GM12873 (cell line): ENCODE measurements around the gene ARID2.

Experiments
- TF ChIP-seq, protein P1 (sequence below): IDR thresholded peaks from 2 replicates; pipeline ENCODE4 v1.5.1; 2012; ENCODE audit warnings: low read depth, mild to moderate bottlenecking, moderate library complexity, low read length, control low read depth; ENCODE audit not compliant: insufficient read depth; ENCODE audit errors: missing control alignments

ARID2 gene

DNA sequence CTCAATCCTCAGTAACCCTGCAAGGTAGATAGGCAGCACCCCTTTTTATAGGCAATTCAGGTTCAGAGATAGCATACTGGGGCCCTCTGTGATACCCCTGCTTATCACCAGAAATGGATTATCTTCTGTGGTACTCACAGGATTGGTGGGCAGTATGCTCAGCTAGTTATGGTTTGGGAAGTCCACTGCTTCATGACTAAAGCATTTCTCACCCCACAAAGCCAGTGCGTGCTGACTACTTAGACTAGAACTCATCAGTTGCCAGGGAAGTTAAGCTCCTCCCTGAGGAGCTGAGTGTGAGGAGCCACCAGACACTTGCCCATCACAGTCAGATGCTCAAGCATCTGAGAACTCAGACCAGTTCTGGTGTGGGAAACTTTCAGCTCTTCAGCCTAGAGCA is 184.6 kb downstream of the ARID2 start:
- TF ChIP-seq, protein P1, sequence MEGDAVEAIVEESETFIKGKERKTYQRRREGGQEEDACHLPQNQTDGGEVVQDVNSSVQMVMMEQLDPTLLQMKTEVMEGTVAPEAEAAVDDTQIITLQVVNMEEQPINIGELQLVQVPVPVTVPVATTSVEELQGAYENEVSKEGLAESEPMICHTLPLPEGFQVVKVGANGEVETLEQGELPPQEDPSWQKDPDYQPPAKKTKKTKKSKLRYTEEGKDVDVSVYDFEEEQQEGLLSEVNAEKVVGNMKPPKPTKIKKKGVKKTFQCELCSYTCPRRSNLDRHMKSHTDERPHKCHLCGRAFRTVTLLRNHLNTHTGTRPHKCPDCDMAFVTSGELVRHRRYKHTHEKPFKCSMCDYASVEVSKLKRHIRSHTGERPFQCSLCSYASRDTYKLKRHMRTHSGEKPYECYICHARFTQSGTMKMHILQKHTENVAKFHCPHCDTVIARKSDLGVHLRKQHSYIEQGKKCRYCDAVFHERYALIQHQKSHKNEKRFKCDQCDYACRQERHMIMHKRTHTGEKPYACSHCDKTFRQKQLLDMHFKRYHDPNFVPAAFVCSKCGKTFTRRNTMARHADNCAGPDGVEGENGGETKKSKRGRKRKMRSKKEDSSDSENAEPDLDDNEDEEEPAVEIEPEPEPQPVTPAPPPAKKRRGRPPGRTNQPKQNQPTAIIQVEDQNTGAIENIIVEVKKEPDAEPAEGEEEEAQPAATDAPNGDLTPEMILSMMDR, result no peak

DNA sequence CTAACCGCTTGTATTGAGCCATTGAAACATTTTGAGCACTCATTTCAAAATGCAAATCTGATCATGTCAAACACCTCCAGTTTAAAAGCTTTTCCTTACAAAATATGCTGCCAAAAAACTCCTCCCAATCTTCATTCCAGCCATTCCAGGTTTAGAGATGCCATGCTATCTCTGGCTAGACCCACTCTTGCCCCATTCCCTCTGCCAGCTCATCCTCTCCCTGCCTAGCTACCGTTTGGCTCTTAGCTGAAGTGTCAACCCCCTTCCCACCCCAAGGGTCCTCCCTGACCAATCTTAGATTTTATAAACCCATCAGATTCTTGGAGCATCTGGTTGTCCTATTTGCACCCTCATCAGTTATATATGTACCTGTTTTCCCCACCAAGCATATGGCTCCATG is 185.9 kb downstream of the ARID2 start:
- TF ChIP-seq, protein P1, result no peak

DNA sequence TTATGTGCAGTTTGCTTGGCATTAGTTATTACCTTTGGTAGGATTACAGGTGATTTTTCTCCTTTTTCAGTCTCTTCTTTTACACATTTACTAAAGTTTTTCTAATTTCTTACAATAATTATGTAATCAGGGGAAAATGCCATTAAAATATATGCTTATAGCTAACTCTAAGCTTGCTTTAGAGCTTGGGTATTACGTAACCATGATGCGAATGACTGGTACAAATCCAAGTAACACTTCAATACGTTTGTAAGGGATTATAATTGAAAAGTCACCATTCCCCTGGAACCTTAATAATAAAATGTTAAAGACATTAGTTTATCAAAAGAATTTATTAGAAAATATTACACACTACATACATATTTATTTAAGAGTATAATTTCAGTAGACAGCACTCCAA is 189.3 kb downstream of the ARID2 start:
- TF ChIP-seq, protein P1, result no peak

DNA sequence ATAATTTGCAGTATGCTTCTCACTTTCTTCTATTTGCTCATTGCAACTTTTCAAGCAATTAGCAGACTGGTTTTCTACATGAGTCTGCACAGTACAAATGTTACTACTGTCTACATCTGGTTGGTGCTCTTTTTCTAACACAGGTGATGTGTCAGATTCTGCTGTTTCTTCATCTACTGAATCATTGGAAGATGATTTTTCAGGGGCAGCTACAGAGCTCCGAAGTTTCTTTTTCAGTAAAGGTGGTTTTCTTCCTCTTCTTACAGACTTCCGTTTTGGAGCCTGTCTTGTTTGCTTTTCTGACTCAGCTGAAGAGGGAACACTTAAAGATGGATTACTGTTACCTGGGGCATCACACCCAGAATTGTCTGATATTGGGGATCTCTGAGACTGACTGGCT is 198.8 kb downstream of the ARID2 start:
- TF ChIP-seq, protein P1, result no peak

DNA sequence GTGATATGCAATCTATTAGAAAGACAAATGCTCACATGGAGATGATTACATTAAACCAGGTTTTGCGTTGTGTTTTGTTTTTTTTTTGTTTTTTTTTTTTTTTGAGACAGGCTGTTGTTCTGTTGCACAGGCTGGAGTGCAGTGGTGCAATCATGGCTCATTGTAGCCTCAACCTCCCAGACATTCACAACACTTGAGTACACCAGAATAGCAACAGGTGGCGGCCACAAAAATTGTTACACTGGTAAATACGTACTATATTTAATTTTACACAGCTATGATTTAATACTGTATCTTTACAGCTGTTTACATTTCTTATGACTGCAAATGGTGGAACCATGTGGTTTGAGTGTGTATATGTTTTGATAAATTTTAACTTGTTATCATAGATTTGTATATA is 200.9 kb downstream of the ARID2 start:
- TF ChIP-seq, protein P1, result no peak

DNA sequence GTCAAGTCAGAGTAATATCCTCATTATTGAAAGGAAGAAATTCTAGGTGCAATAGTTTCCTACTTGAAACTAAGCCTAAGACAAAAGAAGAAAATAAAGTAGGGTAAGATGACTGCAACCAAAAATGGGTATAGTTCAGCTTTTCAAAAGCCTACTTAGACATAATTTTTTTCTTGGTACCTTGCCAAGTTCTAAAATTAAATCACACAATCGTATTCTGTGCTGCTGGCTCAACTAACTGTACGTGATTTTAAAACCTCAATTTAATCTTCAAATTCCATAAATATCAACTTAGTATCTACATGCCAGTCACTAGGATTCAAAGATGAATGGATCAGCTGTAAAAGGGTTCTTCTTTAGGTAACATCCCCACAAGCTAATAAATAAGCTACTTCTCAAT is 204.0 kb downstream of the ARID2 start:
- TF ChIP-seq, protein P1, result no peak

DNA sequence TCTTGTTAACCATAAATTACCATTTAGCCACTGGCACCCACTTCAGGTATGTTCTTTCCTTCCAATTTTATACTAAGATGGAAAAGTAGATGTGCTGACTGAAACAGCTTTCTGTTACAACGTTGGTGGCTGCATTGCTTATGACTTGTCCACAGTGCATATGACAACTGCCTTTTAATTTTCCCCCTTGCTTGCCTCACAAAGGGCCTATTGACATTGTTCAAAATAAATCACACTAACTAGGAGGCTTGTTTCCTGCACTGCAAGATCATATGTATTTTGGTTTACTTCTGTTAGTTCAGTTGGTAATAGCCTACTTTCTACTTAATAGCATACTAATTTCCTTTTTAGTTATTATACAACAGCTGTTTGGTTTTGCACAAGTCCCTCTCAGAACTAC is 205.4 kb downstream of the ARID2 start:
- TF ChIP-seq, protein P1, result no peak
